ENCODE data around the gene PQBP1.

GRCh38 chrX:48903290-48903689 is 5.6 kb downstream of the PQBP1 start:
- TF ChIP-seq, protein P1, sequence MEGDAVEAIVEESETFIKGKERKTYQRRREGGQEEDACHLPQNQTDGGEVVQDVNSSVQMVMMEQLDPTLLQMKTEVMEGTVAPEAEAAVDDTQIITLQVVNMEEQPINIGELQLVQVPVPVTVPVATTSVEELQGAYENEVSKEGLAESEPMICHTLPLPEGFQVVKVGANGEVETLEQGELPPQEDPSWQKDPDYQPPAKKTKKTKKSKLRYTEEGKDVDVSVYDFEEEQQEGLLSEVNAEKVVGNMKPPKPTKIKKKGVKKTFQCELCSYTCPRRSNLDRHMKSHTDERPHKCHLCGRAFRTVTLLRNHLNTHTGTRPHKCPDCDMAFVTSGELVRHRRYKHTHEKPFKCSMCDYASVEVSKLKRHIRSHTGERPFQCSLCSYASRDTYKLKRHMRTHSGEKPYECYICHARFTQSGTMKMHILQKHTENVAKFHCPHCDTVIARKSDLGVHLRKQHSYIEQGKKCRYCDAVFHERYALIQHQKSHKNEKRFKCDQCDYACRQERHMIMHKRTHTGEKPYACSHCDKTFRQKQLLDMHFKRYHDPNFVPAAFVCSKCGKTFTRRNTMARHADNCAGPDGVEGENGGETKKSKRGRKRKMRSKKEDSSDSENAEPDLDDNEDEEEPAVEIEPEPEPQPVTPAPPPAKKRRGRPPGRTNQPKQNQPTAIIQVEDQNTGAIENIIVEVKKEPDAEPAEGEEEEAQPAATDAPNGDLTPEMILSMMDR (optimal IDR thresholded peaks at IDR 0.05 in 1 of 3, IDR thresholded peaks at IDR 0.05 in 1 of 3, conservative IDR thresholded peaks at IDR 0.05 in 1 of 3; ENCODE audit: extremely low read depth in 1 of 3, insufficient read depth in 2 of 3, low read length in 3 of 3), result no peak
- no peak for TF ChIP-seq EZH2 (IDR thresholded peaks at IDR 0.05; ENCODE audit: low read length)

All from keratinocyte (primary cell).